Left lobe of liver (tissue), 2 donors: ENCODE data around the gene MYBL2. TPM values are rescaled to one million over a fixed set of nuclear protein-coding genes. Genes with fewer than 3 reads are reported as not detected.
"Not testable (repeated sequence)": the region's sequence is repeated elsewhere in the genome, so short reads cannot be mapped to it uniquely, and the experiment has no call there.

Experiments
- ATAC-seq: fragments of 200-7000 bp; cut with Tn5 transposase; one replicate; pipeline ENCODE4 v1.9.1; 2020; ENCODE audit warnings: mild to moderate bottlenecking, moderate library complexity
- DNase-seq: peaks from one replicate; pipeline ENCODE4 v3.0.0-alpha.2; 2020; ENCODE audit warnings: low spot score
- total RNA-seq: library from RNA; stranded (reverse); gene quantifications from one replicate; pipeline ENCODE4 v1.2.1, GENCODE V29; 2021
- donor health status: DM: no; HTN: no; CAD: no; lungs with moderate emphysema.
- donor health status: DM: no; HTN: yes; CAD: no.

Gene MYBL2
- total RNA-seq, result 0.63 TPM

- DNase-seq, result peak; percentile 66
- ATAC-seq, result peak; percentile 97
Measured at GRCh38 chr20:43666376-43667328, at the start of gene MYBL2. MYBL2 (plus strand) TSS chr20:43667114; CDS start chr20:43667284, 170 bp downstream.

GRCh38 chr20:43631598-43631997 is 35.3 kb upstream of the MYBL2 start:
- no peak for ATAC-seq
- DNase-seq, result no peak

GRCh38 chr20:43636429-43636828 is 30.5 kb upstream of the MYBL2 start:
- no peak for ATAC-seq
- no peak for DNase-seq

- ATAC-seq (no peak), DNase-seq (no peak)
Measured at GRCh38 chr20:43642548-43642947, 24.4 kb upstream of the MYBL2 start.

GRCh38 chr20:43650997-43651525 is 15.9 kb upstream of the MYBL2 start:
- ATAC-seq (no peak), DNase-seq (no peak)

- not testable (repeated sequence) for ATAC-seq, DNase-seq
Measured at GRCh38 chr20:43651650-43652184, 15.2 kb upstream of the MYBL2 start.

GRCh38 chr20:43653966-43654365 is 12.9 kb upstream of the MYBL2 start:
- ATAC-seq, result no peak
- DNase-seq, result no peak

- ATAC-seq, DNase-seq: not testable (repeated sequence)
Measured at GRCh38 chr20:43655176-43655575, 11.7 kb upstream of the MYBL2 start.

- DNase-seq (no peak), ATAC-seq (no peak)
Measured at GRCh38 chr20:43655937-43656336, 11.0 kb upstream of the MYBL2 start.

GRCh38 chr20:43658069-43658722 is 8.7 kb upstream of the MYBL2 start:
- no peak for ATAC-seq
- DNase-seq, result no peak

- ATAC-seq (no peak), DNase-seq (no peak)
Measured at GRCh38 chr20:43658723-43659419, 8.0 kb upstream of the MYBL2 start.

GRCh38 chr20:43662943-43663655 is 3.8 kb upstream of the MYBL2 start:
- DNase-seq, result no peak

GRCh38 chr20:43665466-43666176 is 1.3 kb upstream of the MYBL2 start:
- DNase-seq (no peak), ATAC-seq (no peak)

More at GRCh38 chr20:43662943-43663655, 3.8 kb upstream of the MYBL2 start:
- ATAC-seq, result no peak

- DNase-seq (no peak), ATAC-seq (no peak)
Measured at GRCh38 chr20:43667341-43668132, 623 bp downstream of the MYBL2 start.

- DNase-seq (peak; percentile 54), ATAC-seq (peak; percentile 58)
Measured at GRCh38 chr20:43669332-43669731, 2.4 kb downstream of the MYBL2 start.

- no peak for DNase-seq
- ATAC-seq, result no peak
Measured at GRCh38 chr20:43670423-43670822, 3.5 kb downstream of the MYBL2 start.

GRCh38 chr20:43676368-43676767 is 9.5 kb downstream of the MYBL2 start:
- ATAC-seq (no peak), DNase-seq (no peak)

GRCh38 chr20:43680981-43681380 is 14.1 kb downstream of the MYBL2 start:
- ATAC-seq (no peak), DNase-seq (no peak)

- no peak for ATAC-seq
- no peak for DNase-seq
Measured at GRCh38 chr20:43681468-43681942, 14.6 kb downstream of the MYBL2 start.
